ENCODE data around the gene STON1.

The STON1 gene

GRCh38 chr2:48638261-48638660 lies 108.3 kb downstream of the STON1 start:
- H3K27ac ChIP-seq = no peak overlapping the region
- DNase-seq (ENCODE audit: low spot score) = no peak
- H3K4me3 ChIP-seq = no peak overlapping the region
- TF ChIP-seq, protein P1, sequence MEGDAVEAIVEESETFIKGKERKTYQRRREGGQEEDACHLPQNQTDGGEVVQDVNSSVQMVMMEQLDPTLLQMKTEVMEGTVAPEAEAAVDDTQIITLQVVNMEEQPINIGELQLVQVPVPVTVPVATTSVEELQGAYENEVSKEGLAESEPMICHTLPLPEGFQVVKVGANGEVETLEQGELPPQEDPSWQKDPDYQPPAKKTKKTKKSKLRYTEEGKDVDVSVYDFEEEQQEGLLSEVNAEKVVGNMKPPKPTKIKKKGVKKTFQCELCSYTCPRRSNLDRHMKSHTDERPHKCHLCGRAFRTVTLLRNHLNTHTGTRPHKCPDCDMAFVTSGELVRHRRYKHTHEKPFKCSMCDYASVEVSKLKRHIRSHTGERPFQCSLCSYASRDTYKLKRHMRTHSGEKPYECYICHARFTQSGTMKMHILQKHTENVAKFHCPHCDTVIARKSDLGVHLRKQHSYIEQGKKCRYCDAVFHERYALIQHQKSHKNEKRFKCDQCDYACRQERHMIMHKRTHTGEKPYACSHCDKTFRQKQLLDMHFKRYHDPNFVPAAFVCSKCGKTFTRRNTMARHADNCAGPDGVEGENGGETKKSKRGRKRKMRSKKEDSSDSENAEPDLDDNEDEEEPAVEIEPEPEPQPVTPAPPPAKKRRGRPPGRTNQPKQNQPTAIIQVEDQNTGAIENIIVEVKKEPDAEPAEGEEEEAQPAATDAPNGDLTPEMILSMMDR (IDR thresholded peaks at IDR 0.05) = no peak
